ENCODE data around the gene STING1. TPM values are rescaled to one million over a fixed set of nuclear protein-coding genes. Genes with fewer than 3 reads are reported as not detected.

The STING1 gene
- total and polyA plus RNA-seq, 3 donors from 2014 or later, result 14.2 to 22.4 (median 18.6) TPM

- Histone ChIP-seq H3K4me3 (no peak overlapping the region), H3K36me3 (ENCODE audit: low read depth, missing control alignments) (no peaks in the 10 kb centered on the region), H3K9me3 (no peaks in the 10 kb centered on the region), H3K4me1 (no peaks in the 10 kb centered on the region), H3K27ac (no peak overlapping the region), H3K27me3 (no peaks in the 10 kb centered on the region)
- TF ChIP-seq POLR2A (IDR thresholded peaks at IDR 0.05), result no peak
- no peak for TF ChIP-seq CTCF (IDR thresholded peaks at IDR 0.05)
- intact Hi-C loops (cut with DNase I; ENCODE audit: low total_unique reads), result no loop called here
- 57 to 70% methylated on average over 2 of the region's 2 CpGs for WGBS, 2 donors
- no peak for DNase-seq
These were observed 42.5 kb upstream of the STING1 start for GRCh38 chr5:139524940-139525585.

GRCh38 chr5:139524446-139524845, 41.9 kb upstream of the STING1 start:
- Histone ChIP-seq H3K9me3 (no peaks in the 10 kb centered on the region), H3K4me3 (no peak overlapping the region), H3K27me3 (no peaks in the 10 kb centered on the region), H3K27ac (no peak overlapping the region), H3K4me1 (no peaks in the 10 kb centered on the region), H3K36me3 (ENCODE audit: low read depth, missing control alignments) (no peaks in the 10 kb centered on the region)
- 80 to 86% methylated on average over 4 of the region's 4 CpGs for WGBS, 2 donors
- TF ChIP-seq POLR2A (IDR thresholded peaks at IDR 0.05) (no peak), CTCF (IDR thresholded peaks at IDR 0.05) (no peak)
- DNase-seq, result no peak
- intact Hi-C loops (cut with DNase I; ENCODE audit: low total_unique reads), result no loop called here

GRCh38 chr5:139523635-139524445, 41.3 kb upstream of the STING1 start:
- Histone ChIP-seq H3K9me3 (no peaks in the 10 kb centered on the region), H3K36me3 (ENCODE audit: low read depth, missing control alignments) (no peaks in the 10 kb centered on the region), H3K4me3 (no peak overlapping the region), H3K27ac (no peak overlapping the region), H3K4me1 (no peaks in the 10 kb centered on the region), H3K27me3 (no peaks in the 10 kb centered on the region)
- no peak for DNase-seq
- TF ChIP-seq CTCF (IDR thresholded peaks at IDR 0.05) (no peak), POLR2A (IDR thresholded peaks at IDR 0.05) (no peak)
- 80 to 87% methylated on average over 10 of the region's 10 CpGs for WGBS, 2 donors
- intact Hi-C loops (cut with DNase I; ENCODE audit: low total_unique reads), result no loop called here

GRCh38 chr5:139517683-139518564, 35.4 kb upstream of the STING1 start:
- DNase-seq, result peak; percentile 95
- peak overlapping the region; percentile 53 to 58 for H3K4me3 ChIP-seq
- H3K9me3 ChIP-seq, result no peaks in the 10 kb centered on the region
- TF ChIP-seq CTCF (IDR thresholded peaks at IDR 0.05) (peak; percentile 98), POLR2A (IDR thresholded peaks at IDR 0.05) (no peak)
- no peaks in the 10 kb centered on the region for H3K36me3 ChIP-seq (ENCODE audit: low read depth, missing control alignments)
- H3K4me1 ChIP-seq, result no peaks in the 10 kb centered on the region
- H3K27ac ChIP-seq, result peak overlapping the region; percentile 63 to 82
- 4 to 5% methylated on average over 25 to 56 of the region's 56 CpGs for WGBS, 2 donors
- intact Hi-C loops (cut with DNase I; ENCODE audit: low total_unique reads), result loop anchor here (10.0 kb wide), 1 partner anchor 93 kb away; no protein-coding TSS in a partner anchor
- H3K27me3 ChIP-seq, result no peaks in the 10 kb centered on the region

Data from testis (tissue), 3 donors.